ENCODE measurements around the gene MRC2. TPM values are rescaled to one million over a fixed set of nuclear protein-coding genes. Genes with fewer than 3 reads are reported as not detected.
A peak's percentile ranks its signal among the peaks of the same experiment; 100 is the strongest.
"Not testable (repeated sequence)": the region's sequence is repeated elsewhere in the genome, so short reads cannot be mapped to it uniquely, and the experiment has no call there.

Gene MRC2
- total RNA-seq, 1 donor from 2014 or later: 361 TPM

- peaks cover 38% of the 10 kb centered on the region for H3K36me3 ChIP-seq (ENCODE audit: insufficient read depth, low read length)
- Mint-ChIP-seq H3K27me3 (ENCODE audit: low read depth, unreplicated experiment) (no peaks in the 10 kb centered on the region), H3K9me3 (ENCODE audit: unreplicated experiment) (no peaks in the 10 kb centered on the region), H3K4me1 (ENCODE audit: low read depth, unreplicated experiment) (peaks cover 5% of the 10 kb centered on the region), H3K4me3 (ENCODE audit: unreplicated experiment) (no peak overlapping the region), H3K36me3 (ENCODE audit: low read depth, unreplicated experiment) (peaks cover 39% of the 10 kb centered on the region), H3K27ac (ENCODE audit: unreplicated experiment) (peak overlapping the region; percentile 88)
- H3K79me2 ChIP-seq (ENCODE audit: insufficient read depth, low read length): no peaks in the 10 kb centered on the region
- H3K27me3 ChIP-seq (ENCODE audit: insufficient read depth, low read length): no peaks in the 10 kb centered on the region
- no peak overlapping the region for H3K9ac ChIP-seq (ENCODE audit: low read length)
- H3K27ac ChIP-seq (ENCODE audit: low read depth, low read length): no peak overlapping the region
- TF ChIP-seq, protein P1, sequence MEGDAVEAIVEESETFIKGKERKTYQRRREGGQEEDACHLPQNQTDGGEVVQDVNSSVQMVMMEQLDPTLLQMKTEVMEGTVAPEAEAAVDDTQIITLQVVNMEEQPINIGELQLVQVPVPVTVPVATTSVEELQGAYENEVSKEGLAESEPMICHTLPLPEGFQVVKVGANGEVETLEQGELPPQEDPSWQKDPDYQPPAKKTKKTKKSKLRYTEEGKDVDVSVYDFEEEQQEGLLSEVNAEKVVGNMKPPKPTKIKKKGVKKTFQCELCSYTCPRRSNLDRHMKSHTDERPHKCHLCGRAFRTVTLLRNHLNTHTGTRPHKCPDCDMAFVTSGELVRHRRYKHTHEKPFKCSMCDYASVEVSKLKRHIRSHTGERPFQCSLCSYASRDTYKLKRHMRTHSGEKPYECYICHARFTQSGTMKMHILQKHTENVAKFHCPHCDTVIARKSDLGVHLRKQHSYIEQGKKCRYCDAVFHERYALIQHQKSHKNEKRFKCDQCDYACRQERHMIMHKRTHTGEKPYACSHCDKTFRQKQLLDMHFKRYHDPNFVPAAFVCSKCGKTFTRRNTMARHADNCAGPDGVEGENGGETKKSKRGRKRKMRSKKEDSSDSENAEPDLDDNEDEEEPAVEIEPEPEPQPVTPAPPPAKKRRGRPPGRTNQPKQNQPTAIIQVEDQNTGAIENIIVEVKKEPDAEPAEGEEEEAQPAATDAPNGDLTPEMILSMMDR (IDR thresholded peaks at IDR 0.05; ENCODE audit: insufficient read depth, low read depth, low read length): no peak
- no peak for TF ChIP-seq EZH2 (IDR thresholded peaks at IDR 0.05; ENCODE audit: insufficient read depth, low read length)
- peaks cover 4% of the 10 kb centered on the region for H4K20me1 ChIP-seq (ENCODE audit: insufficient read depth, low read length)
- H3K4me1 ChIP-seq (ENCODE audit: insufficient read depth, low read length): no peaks in the 10 kb centered on the region
- no peak overlapping the region for H2AFZ ChIP-seq (ENCODE audit: low read depth, low read length)
- no peaks in the 10 kb centered on the region for H3K9me3 ChIP-seq (ENCODE audit: insufficient read depth, low read depth, low read length)
- no peak overlapping the region for H3K4me2 ChIP-seq (ENCODE audit: low read length)
- DNase-seq (ENCODE audit: low read depth) (no peak), FAIRE-seq (no peak)
- H3K4me3 ChIP-seq (ENCODE audit: insufficient read depth, low read depth, low read length): no peak overlapping the region
Observed at GRCh38 chr17:62600805-62601204, 26.7 kb upstream of the MRC2 start.

DNA sequence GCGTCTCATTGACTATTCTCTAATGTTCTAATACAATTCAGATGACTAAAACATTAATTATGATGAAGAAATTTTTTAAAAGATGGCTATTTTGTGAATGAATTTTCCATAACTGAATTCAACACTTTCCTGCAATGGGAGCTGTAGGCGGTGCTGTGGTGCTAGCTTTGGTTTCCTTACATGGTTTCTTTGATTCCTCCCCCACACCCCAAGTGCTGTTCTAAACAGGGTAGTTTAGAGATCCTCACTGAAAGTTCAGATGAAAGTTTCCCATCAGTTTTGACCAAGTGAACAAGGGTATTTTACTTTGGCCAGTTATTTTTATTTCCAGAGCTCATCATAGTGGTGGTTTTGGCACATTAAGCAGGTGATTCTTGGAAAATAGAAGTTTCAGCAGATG is 26.0 kb upstream of the MRC2 start:
- H3K27me3 Mint-ChIP-seq (ENCODE audit: low read depth, unreplicated experiment): no peaks in the 10 kb centered on the region
- Histone ChIP-seq H3K27me3 (ENCODE audit: insufficient read depth, low read length) (no peaks in the 10 kb centered on the region), H3K27ac (ENCODE audit: low read depth, low read length) (no peak overlapping the region), H3K9me3 (ENCODE audit: insufficient read depth, low read depth, low read length) (no peaks in the 10 kb centered on the region), H3K4me3 (ENCODE audit: insufficient read depth, low read depth, low read length) (no peak overlapping the region), H2AFZ (ENCODE audit: low read depth, low read length) (no peak overlapping the region), H4K20me1 (ENCODE audit: insufficient read depth, low read length) (peaks cover 4% of the 10 kb centered on the region), H3K79me2 (ENCODE audit: insufficient read depth, low read length) (no peaks in the 10 kb centered on the region), H3K4me2 (ENCODE audit: low read length) (no peak overlapping the region), H3K36me3 (ENCODE audit: insufficient read depth, low read length) (peaks cover 41% of the 10 kb centered on the region), H3K9ac (ENCODE audit: low read length) (no peak overlapping the region), H3K4me1 (ENCODE audit: insufficient read depth, low read length) (no peaks in the 10 kb centered on the region)
- no peak for TF ChIP-seq EZH2 (IDR thresholded peaks at IDR 0.05; ENCODE audit: insufficient read depth, low read length)
- TF ChIP-seq, protein P1 (IDR thresholded peaks at IDR 0.05; ENCODE audit: insufficient read depth, low read depth, low read length): no peak
- no peak overlapping the region for H3K4me3 Mint-ChIP-seq (ENCODE audit: unreplicated experiment)
- DNase-seq (ENCODE audit: low read depth): no peak
- no peaks in the 10 kb centered on the region for H3K9me3 Mint-ChIP-seq (ENCODE audit: unreplicated experiment)
- FAIRE-seq: no peak
- peaks cover 5% of the 10 kb centered on the region for H3K4me1 Mint-ChIP-seq (ENCODE audit: low read depth, unreplicated experiment)
- peaks cover 35% of the 10 kb centered on the region for H3K36me3 Mint-ChIP-seq (ENCODE audit: low read depth, unreplicated experiment)
- no peak overlapping the region for H3K27ac Mint-ChIP-seq (ENCODE audit: unreplicated experiment)

DNA sequence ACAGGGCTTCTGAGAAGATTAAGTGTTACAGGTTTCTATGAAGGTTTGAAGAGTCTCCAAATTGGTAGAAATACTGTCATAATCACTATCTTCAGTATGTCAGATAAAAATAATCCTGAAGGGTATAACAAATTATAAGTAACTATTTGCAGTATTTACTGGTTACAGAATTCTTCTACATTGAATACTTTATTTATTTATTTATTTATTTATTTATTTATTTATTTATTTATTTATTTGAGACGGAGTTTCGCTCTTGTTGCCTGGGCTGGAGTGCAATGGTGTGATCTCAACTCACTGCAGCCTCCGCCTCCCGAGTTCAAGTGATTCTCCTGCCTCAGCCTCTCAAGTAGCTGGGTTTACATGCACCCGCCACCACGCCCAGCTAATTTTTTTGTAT is 23.7 kb upstream of the MRC2 start:
- not testable (repeated sequence) for H3K4me1 ChIP-seq (ENCODE audit: insufficient read depth, low read length); H3K9ac ChIP-seq (ENCODE audit: low read length); H3K4me3 Mint-ChIP-seq (ENCODE audit: unreplicated experiment); FAIRE-seq; DNase-seq (ENCODE audit: low read depth); H2AFZ ChIP-seq (ENCODE audit: low read depth, low read length); H3K27me3 Mint-ChIP-seq (ENCODE audit: low read depth, unreplicated experiment); H3K4me3 ChIP-seq (ENCODE audit: insufficient read depth, low read depth, low read length); H3K4me1 Mint-ChIP-seq (ENCODE audit: low read depth, unreplicated experiment); H3K4me2 ChIP-seq (ENCODE audit: low read length); H3K9me3 Mint-ChIP-seq (ENCODE audit: unreplicated experiment); H3K9me3 ChIP-seq (ENCODE audit: insufficient read depth, low read depth, low read length); H4K20me1 ChIP-seq (ENCODE audit: insufficient read depth, low read length); H3K27ac Mint-ChIP-seq (ENCODE audit: unreplicated experiment); H3K79me2 ChIP-seq (ENCODE audit: insufficient read depth, low read length); H3K27me3 ChIP-seq (ENCODE audit: insufficient read depth, low read length); H3K27ac ChIP-seq (ENCODE audit: low read depth, low read length)
- peaks cover 37% of the 10 kb centered on the region for H3K36me3 Mint-ChIP-seq (ENCODE audit: low read depth, unreplicated experiment)
- peaks cover 44% of the 10 kb centered on the region for H3K36me3 ChIP-seq (ENCODE audit: insufficient read depth, low read length)
